GM13977 (cell line): ENCODE data around the gene MECP2.

Experiments used
- DNase-seq: peaks from one replicate; pipeline ENCODE4 v3.0.0; 2012; ENCODE audit warnings: low spot score
- in situ Hi-C: fragments of 300-500 bp; cut with MboI; formaldehyde crosslinking; loops from one replicate; pipeline ENCODE4 v1.12.0; 2022; ENCODE audit warnings: low sequenced_read_pairs, low pct_unique_long_range_greater_than_20kb, mixed read lengths, inconsistent platforms; ENCODE audit not compliant: unreplicated experiment
- TF ChIP-seq, protein P1 (sequence below): IDR thresholded peaks from 2 replicates; pipeline ENCODE4 v1.5.1; 2012; ENCODE audit warnings: mild to moderate bottlenecking, control low read depth; ENCODE audit not compliant: insufficient read depth; ENCODE audit errors: extremely low read depth, missing control alignments

MECP2 gene

DNA sequence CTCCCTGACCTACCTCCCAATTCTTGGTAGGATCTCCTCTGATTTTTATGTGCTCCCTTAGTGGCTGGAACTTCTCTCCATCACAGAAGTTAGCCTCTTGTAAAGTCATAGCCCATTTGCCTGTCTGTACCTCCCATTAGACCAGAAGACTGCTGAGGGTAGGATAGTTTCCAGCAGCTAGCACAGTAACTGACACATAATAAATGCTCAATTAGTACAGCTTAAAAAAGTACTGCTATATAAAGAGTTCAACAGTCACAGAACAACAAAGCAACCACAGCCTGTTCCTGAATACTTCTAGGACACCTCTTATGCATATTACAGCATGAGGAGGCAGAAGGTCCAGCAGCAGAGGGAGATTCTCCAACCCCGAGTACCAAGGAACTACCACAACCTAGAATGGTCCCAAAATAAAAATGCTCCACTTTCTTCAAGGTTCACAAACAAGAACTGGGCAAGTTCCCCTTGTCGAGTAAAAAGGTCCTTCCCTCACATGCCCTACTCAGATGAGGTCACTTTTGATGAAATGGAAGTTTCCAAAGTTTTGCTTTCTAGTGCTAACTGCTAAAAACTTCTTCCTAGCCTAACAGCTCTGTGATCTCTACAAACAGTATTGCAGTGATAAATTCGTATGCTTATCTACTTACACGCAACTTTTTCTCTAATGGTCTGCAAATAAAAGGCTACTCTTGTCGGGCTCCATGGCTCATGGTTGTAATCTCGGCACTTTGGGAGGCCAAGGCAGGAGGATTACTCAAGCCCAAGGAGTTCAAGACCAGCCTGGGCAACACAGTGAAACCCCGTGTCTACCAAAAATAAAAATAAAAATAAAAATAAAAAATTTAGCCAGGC lies 12.8 kb downstream of the MECP2 start:
- TF ChIP-seq, protein P1, sequence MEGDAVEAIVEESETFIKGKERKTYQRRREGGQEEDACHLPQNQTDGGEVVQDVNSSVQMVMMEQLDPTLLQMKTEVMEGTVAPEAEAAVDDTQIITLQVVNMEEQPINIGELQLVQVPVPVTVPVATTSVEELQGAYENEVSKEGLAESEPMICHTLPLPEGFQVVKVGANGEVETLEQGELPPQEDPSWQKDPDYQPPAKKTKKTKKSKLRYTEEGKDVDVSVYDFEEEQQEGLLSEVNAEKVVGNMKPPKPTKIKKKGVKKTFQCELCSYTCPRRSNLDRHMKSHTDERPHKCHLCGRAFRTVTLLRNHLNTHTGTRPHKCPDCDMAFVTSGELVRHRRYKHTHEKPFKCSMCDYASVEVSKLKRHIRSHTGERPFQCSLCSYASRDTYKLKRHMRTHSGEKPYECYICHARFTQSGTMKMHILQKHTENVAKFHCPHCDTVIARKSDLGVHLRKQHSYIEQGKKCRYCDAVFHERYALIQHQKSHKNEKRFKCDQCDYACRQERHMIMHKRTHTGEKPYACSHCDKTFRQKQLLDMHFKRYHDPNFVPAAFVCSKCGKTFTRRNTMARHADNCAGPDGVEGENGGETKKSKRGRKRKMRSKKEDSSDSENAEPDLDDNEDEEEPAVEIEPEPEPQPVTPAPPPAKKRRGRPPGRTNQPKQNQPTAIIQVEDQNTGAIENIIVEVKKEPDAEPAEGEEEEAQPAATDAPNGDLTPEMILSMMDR, result no peak
- in situ Hi-C loops, result no loop called here
- no peak for DNase-seq

- DNase-seq, result no peak
- TF ChIP-seq, protein P1, result no peak
- in situ Hi-C loops, result no loop called here
Observed at GRCh38 chrX:154083126-154083517, 14.4 kb downstream of the MECP2 start.

- TF ChIP-seq, protein P1, result no peak
- no peak for DNase-seq
- in situ Hi-C loops, result no loop called here
Observed at GRCh38 chrX:154082396-154083125, 15.0 kb downstream of the MECP2 start.

DNA sequence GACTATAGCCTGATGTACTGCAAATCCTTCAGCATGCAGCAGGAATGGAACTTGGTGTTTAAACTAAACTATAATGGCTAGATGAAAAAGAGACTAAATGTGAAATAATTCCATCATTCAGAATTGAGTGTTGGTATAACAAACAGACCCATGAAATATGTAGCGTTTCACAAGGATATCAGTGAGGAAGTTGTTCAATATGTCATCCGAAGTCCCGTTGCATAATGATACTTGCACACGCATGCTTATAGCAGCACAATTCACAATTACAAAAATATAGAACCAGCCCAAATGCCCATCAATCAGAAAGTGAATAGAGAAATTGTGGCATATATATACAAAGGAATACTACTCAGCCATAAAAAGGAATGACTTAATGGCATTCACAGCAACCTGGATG lies 20.4 kb downstream of the MECP2 start:
- DNase-seq, result no peak
- in situ Hi-C loops, result no loop called here
- TF ChIP-seq, protein P1, result no peak

- no peak for DNase-seq
- in situ Hi-C loops, result no loop called here
- TF ChIP-seq, protein P1, result no peak
Observed at GRCh38 chrX:154074199-154074598, 23.3 kb downstream of the MECP2 start.

- no peak for DNase-seq
- TF ChIP-seq, protein P1, result no peak
- in situ Hi-C loops, result no loop called here
Observed at GRCh38 chrX:154072192-154072591, 25.3 kb downstream of the MECP2 start.
